HG03457 (cell line): Measurements from ENCODE around the gene CUL3.
"Not testable (repeated sequence)": the region's sequence is repeated elsewhere in the genome, so short reads cannot be mapped to it uniquely, and the experiment has no call there.

Experiments
- ATAC-seq: cut with Tn5 transposase; IDR thresholded peaks from one replicate; pipeline ENCODE4 v1.9.1; 2021; ENCODE audit warnings: moderate number of reproducible peaks; ENCODE audit not compliant: unreplicated experiment

Gene CUL3

GRCh38 chr2:224585211-224586088 is at the start of gene CUL3:
Gene CUL3 (minus strand): TSS chr2:224585363. CDS start chr2:224585009, 354 bp downstream.
- ATAC-seq, result peak; percentile 73

- no peak for ATAC-seq
Measured at GRCh38 chr2:224630659-224631550, 45.7 kb upstream of the CUL3 start.

GRCh38 chr2:224628416-224628815 is 43.3 kb upstream of the CUL3 start:
- no peak for ATAC-seq

- no peak for ATAC-seq
Measured at GRCh38 chr2:224626735-224627134, 41.6 kb upstream of the CUL3 start.

GRCh38 chr2:224613543-224614286 is 28.6 kb upstream of the CUL3 start:
- ATAC-seq, result no peak

- ATAC-seq, result no peak
Measured at GRCh38 chr2:224612578-224612977, 27.4 kb upstream of the CUL3 start.

- no peak for ATAC-seq
Measured at GRCh38 chr2:224611938-224612337, 26.8 kb upstream of the CUL3 start.

GRCh38 chr2:224608104-224608503 is 22.9 kb upstream of the CUL3 start:
- no peak for ATAC-seq

- not testable (repeated sequence) for ATAC-seq
Measured at GRCh38 chr2:224603746-224604500, 18.8 kb upstream of the CUL3 start.

- ATAC-seq, result not testable (repeated sequence)
Measured at GRCh38 chr2:224602778-224603375, 17.7 kb upstream of the CUL3 start.

GRCh38 chr2:224601923-224602322 is 16.8 kb upstream of the CUL3 start:
- no peak for ATAC-seq

GRCh38 chr2:224598678-224599077 is 13.5 kb upstream of the CUL3 start:
- ATAC-seq, result no peak

GRCh38 chr2:224596289-224596688 is 11.1 kb upstream of the CUL3 start:
- no peak for ATAC-seq

GRCh38 chr2:224595518-224595917 is 10.4 kb upstream of the CUL3 start:
- ATAC-seq, result no peak

- no peak for ATAC-seq
Measured at GRCh38 chr2:224594840-224595239, 9.7 kb upstream of the CUL3 start.

GRCh38 chr2:224591220-224591619 is 6.1 kb upstream of the CUL3 start:
- ATAC-seq, result no peak

- ATAC-seq, result no peak
Measured at GRCh38 chr2:224586127-224586695, 1.0 kb upstream of the CUL3 start.

GRCh38 chr2:224584785-224585210 is 365 bp downstream of the CUL3 start:
- ATAC-seq, result peak; percentile 24

- peak; percentile 1 for ATAC-seq
Measured at GRCh38 chr2:224584111-224584784, 915 bp downstream of the CUL3 start.
